HepG2 (cell line): Measurements from ENCODE around the gene SNAPC3. TPM values are rescaled to one million over a fixed set of nuclear protein-coding genes. Genes with fewer than 3 reads are reported as not detected.

Experiments
- ATAC-seq: fragments of 200-7000 bp; cut with Tn5 transposase; 3 replicates; pipeline ENCODE4 v1.9.1; 2020; ENCODE audit warnings: mild to moderate bottlenecking, moderate library complexity
- BruUV-seq: library from RNA; stranded (reverse); fragments of 400-500 nt; replicated peaks from 2 replicates; lab custom pipeline; 2021; lab: Mats Ljungman, UMichigan
- CTCF ChIA-PET: fragments of 300-600 bp; formaldehyde crosslinking; extraction: SDS; loops from one replicate; lab custom pipeline; 2021; ENCODE audit warnings: low total read pairs, inconsistent platforms, low intra/inter-chr PET ratio; lab: Yijun Ruan, JAX
- POLR2A ChIA-PET: fragments of 350-600 bp; sonication (Branson Sonifier 250); formaldehyde crosslinking; loops from one replicate; lab custom pipeline; 2020; ENCODE audit warnings: antibody characterized with exemption, inconsistent platforms; lab: Yijun Ruan, JAX
- DNase-seq: peaks from one replicate; pipeline ENCODE4 v3.0.0-alpha.2; 2015; ENCODE audit warnings: low spot score
- FAIRE-seq: peaks from 3 replicates; lab custom pipeline; 2011; peaks lifted over from hg19 to GRCh38; lab: Jason Lieb, UNC
- H2AFZ ChIP-seq: one replicate; pipeline ENCODE4 v1.6.1; 2011; ENCODE audit warnings: low read length, inconsistent platforms
- H3K27ac ChIP-seq: fragments of 300-600 bp; 3 replicates; pipeline ENCODE4 v1.8.0; 2011; ENCODE audit warnings: mixed run types, mild to moderate bottlenecking, mixed read lengths, low read length, inconsistent platforms; ENCODE audit not compliant: insufficient read depth; ENCODE audit errors: extremely low read length
- H3K27me3 ChIP-seq, 2 experiments: fragments of 200-600 bp in 1 of 2; 2 replicates in 1 of 2; 3 replicates in 1 of 2; pipeline versions ENCODE4 v1.6.0 to v1.8.0; 2011; ENCODE audit warnings: low read length in 2 of 2, mild to moderate bottlenecking in 2 of 2, moderate library complexity in 2 of 2, inconsistent platforms in 1 of 2; ENCODE audit not compliant: insufficient read depth in 2 of 2, control insufficient read depth in 1 of 2
- H3K36me3 ChIP-seq, 2 experiments: fragments of 200-600 bp in 1 of 2; replicated peaks in 1 of 2; 2 replicates in 1 of 2; 3 replicates in 1 of 2; pipeline versions ENCODE4 v1.5.1 to v1.8.0; 2011; ENCODE audit warnings: low read length in 2 of 2, inconsistent platforms in 1 of 2; ENCODE audit not compliant: insufficient read depth in 2 of 2, control insufficient read depth in 1 of 2
- H3K4me1 ChIP-seq: 2 replicates; pipeline ENCODE4 v1.5.1; 2012; ENCODE audit warnings: low read length, inconsistent platforms; ENCODE audit not compliant: insufficient read depth
- H3K4me2 ChIP-seq: 2 replicates; pipeline ENCODE4 v1.6.0; 2011; ENCODE audit warnings: low read depth, low read length, inconsistent platforms
- H3K4me3 ChIP-seq, 3 experiments: fragments of 200-600 bp in 1 of 3; sonication (generic), shearing (Covaris generic) in 1 of 3; replicated peaks in 1 of 3; 2 replicates each; pipeline ENCODE4 v1.5.1; 2011 to 2016; ENCODE audit warnings: low read length in 3 of 3, inconsistent platforms in 2 of 3, low read depth in 2 of 3, mild to moderate bottlenecking in 2 of 3, control low read depth in 1 of 3, mixed read lengths in 1 of 3; ENCODE audit not compliant: insufficient read depth in 1 of 3
- H3K79me2 ChIP-seq: one replicate; pipeline ENCODE4 v1.6.1; 2011; ENCODE audit warnings: low read length, inconsistent platforms; ENCODE audit not compliant: insufficient read depth
- H3K9ac ChIP-seq: 2 replicates; pipeline ENCODE4 v1.6.0; 2011; ENCODE audit warnings: mild to moderate bottlenecking, low read depth, low read length, inconsistent platforms; ENCODE audit not compliant: insufficient read depth
- H3K9me3 ChIP-seq: 2 replicates; pipeline ENCODE4 v1.5.1; 2012; ENCODE audit warnings: mild to moderate bottlenecking, low read length
- H4K20me1 ChIP-seq: 2 replicates; pipeline ENCODE4 v1.6.0; 2011; ENCODE audit warnings: inconsistent platforms, mild to moderate bottlenecking, low read length, moderate library complexity; ENCODE audit not compliant: insufficient read depth
- E2F1 ChIP-seq: sonication (generic); formaldehyde crosslinking; IDR thresholded peaks from 2 replicates; pipeline ENCODE4 v1.5.0; 2020; ENCODE audit warnings: missing genetic modification reagents
- SP2 ChIP-seq: sonication (generic); formaldehyde crosslinking; IDR thresholded peaks from 2 replicates; pipeline ENCODE4 v1.5.1; 2020; ENCODE audit warnings: mild to moderate bottlenecking, missing genetic modification reagents
- TEAD3 ChIP-seq: optimal IDR thresholded peaks from 2 replicates; pipeline ENCODE3; 2016; ENCODE audit warnings: borderline replicate concordance
- THAP11 ChIP-seq: IDR thresholded peaks from 2 replicates; pipeline ENCODE4 v1.6.1; 2016; ENCODE audit warnings: missing biosample characterization, missing genetic modification reagents
- ZBTB34 ChIP-seq: sonication (generic); formaldehyde crosslinking; IDR thresholded peaks from 2 replicates; pipeline ENCODE4 v1.8.0; 2022; ENCODE audit warnings: mild to moderate bottlenecking, missing genetic modification reagents
- ZGPAT ChIP-seq: IDR thresholded peaks from 2 replicates; pipeline ENCODE4 v1.6.1; 2016; ENCODE audit warnings: mild to moderate bottlenecking
- ZNF335 ChIP-seq: sonication (generic); formaldehyde crosslinking; IDR thresholded peaks from 2 replicates; pipeline ENCODE4 v1.4.0; 2020; ENCODE audit warnings: missing genetic modification reagents
- ZNF484 ChIP-seq: sonication (generic); formaldehyde crosslinking; IDR thresholded peaks from 2 replicates; pipeline ENCODE4 v1.5.1; 2020; ENCODE audit warnings: mild to moderate bottlenecking, low read depth, missing genetic modification reagents, borderline replicate concordance
- ZNF841 ChIP-seq: sonication (generic); formaldehyde crosslinking; IDR thresholded peaks from 2 replicates; pipeline ENCODE4 v1.8.1; 2023; ENCODE audit warnings: missing genetic modification reagents, borderline replicate concordance
- WGBS: methylation state at CpG from one replicate; pipeline ENCODE4 v1.1.6; 2017; ENCODE audit warnings: low lambda C conversion rate; 5-methylcytosine and 5-hydroxymethylcytosine counted together
- in situ Hi-C: cut with HindIII; loops from 2 replicates; pipeline ENCODE4 v1.10.0; 2017; ENCODE audit warnings: low pct_unique_long_range_greater_than_20kb; ENCODE audit not compliant: extremely low pct_ligation_motif_present
- intact Hi-C: fragments of 100-400 bp; cut with micrococcal nuclease; formaldehyde crosslinking; loops from one replicate; pipeline ENCODE4 v1.10.0; 2022; ENCODE audit not compliant: unreplicated experiment
- polyA plus RNA-seq, 8 experiments: library from polyadenylated mRNA; depleted of rRNA in 3 of 8; stranded (reverse) in 7 of 8; unstranded in 1 of 8; fragments of >200 nt; fragmentation: Illumina TruSeq in 4 of 8; extraction: Trizol in 4 of 8; gene quantifications; 2 replicates each; pipeline versions ENCODE4 v1.2.1 to v1.2.3, GENCODE V29; 2011 to 2016; ENCODE audit warnings: low read depth in 4 of 8, missing spikeins in 1 of 8, mixed read lengths in 1 of 8; ENCODE audit not compliant: insufficient read depth in 1 of 8
- total RNA-seq, 5 experiments: library from RNA; depleted of rRNA; stranded (reverse); fragments of >200 nt; fragmentation: Illumina TruSeq; extraction: Trizol; gene quantifications; 2 replicates each; pipeline ENCODE4 v1.2.3, GENCODE V29; 2016; ENCODE audit warnings: low read depth in 1 of 5

The SNAPC3 gene
- total and polyA plus RNA-seq, 2 of the 13 experiments (the other 11 are each of a cell fraction or from before 2014, with no cell fraction given): 25.6 to 26.0 TPM

DNA sequence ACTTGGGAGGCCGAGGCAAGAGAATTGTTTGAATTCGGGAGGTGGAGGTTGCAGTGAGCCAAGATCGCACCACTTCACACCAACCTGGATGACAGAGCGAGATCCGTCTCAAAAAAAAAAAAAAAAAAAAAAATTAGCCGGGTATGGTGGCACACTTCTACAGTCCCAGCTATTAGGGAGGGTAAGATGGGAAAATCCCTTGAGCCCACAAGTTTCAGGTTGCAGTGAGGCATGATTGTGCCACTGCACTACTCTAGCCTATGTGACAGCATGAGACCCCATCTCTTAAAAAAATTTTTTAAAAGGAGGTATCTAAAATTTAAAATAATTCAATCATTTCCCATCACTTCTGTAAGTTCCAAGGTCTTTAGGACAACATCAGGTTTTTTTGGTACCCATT lies 62.1 kb downstream of the SNAPC3 start:
- intact Hi-C loops: no loop called here
- ChIA-PET POLR2A (interaction anchor here (0.9 kb wide), 1 partner anchor 26 kb away, joined by 5 read pairs; the partner anchor contains the start of gene PSIP1), CTCF (no interaction called here)
- TF ChIP-seq THAP11 (CRISPR knock-in tag): no peak
- no peak for TF ChIP-seq E2F1
- no peak for TF ChIP-seq ZNF841 (CRISPR knock-in tag)
- TF ChIP-seq ZBTB34 (CRISPR knock-in tag): no peak
- TF ChIP-seq ZNF335 (CRISPR knock-in tag): no peak
- no peak for TF ChIP-seq SP2
- TF ChIP-seq ZGPAT (CRISPR knock-in tag): no peak
- TF ChIP-seq TEAD3: no peak
- TF ChIP-seq ZNF484 (CRISPR knock-in tag): no peak
- H3K9ac ChIP-seq: no peak overlapping the region
- H3K36me3 ChIP-seq: peaks cover 0 to 23% of the 10 kb centered on the region in 2 experiments; a peak in 1 of 5 replicates
- no peaks in the 10 kb centered on the region for H3K9me3 ChIP-seq
- no peak overlapping the region for H3K4me3 ChIP-seq
- no peak overlapping the region for H2AFZ ChIP-seq
- no peak for DNase-seq
- ATAC-seq: no peak
- no peak overlapping the region for H3K27ac ChIP-seq
- no peaks in the 10 kb centered on the region for H3K27me3 ChIP-seq
- peaks cover 9% of the 10 kb centered on the region for H3K4me1 ChIP-seq
- FAIRE-seq: no peak
- no TSS peak for BruUV-seq
- no peak overlapping the region for H3K4me2 ChIP-seq
- H4K20me1 ChIP-seq: 0 out of 2 replicates have a peak, but pooled peaks cover 2% of the 10 kb centered on the region
- no peaks in the 10 kb centered on the region for H3K79me2 ChIP-seq
- in situ Hi-C loops: no loop called here
- 87% methylated on average over 6 of the region's 6 CpGs for WGBS
